Loucy (cell line): ENCODE results near the gene KPNA6.

Experiments used
- H2AFZ ChIP-seq: fragments of 200-600 bp; sonication (generic); 2 replicates; pipeline ENCODE4 v1.6.0; 2016; ENCODE audit warnings: antibody characterized with exemption, mild to moderate bottlenecking, low read length, moderate library complexity
- H3F3A ChIP-seq: fragments of 200-600 bp; 2 replicates; pipeline ENCODE4 v1.6.0; 2016; ENCODE audit warnings: antibody characterized with exemption, low read depth, mild to moderate bottlenecking
- H3K27me3 ChIP-seq: fragments of 200-600 bp; sonication (generic); 2 replicates; pipeline ENCODE4 v1.6.1; 2014; ENCODE audit warnings: low read length, mild to moderate bottlenecking; ENCODE audit not compliant: insufficient read depth, poor library complexity, severe bottlenecking
- H3K36me3 ChIP-seq: fragments of 200-600 bp; sonication (generic); 2 replicates; pipeline ENCODE4 v1.6.1; 2016; ENCODE audit warnings: low read length; ENCODE audit not compliant: insufficient read depth
- H3K4me1 ChIP-seq: fragments of 200-600 bp; sonication (generic); 2 replicates; pipeline ENCODE4 v1.5.1; 2014; ENCODE audit warnings: low read length, mild to moderate bottlenecking; ENCODE audit not compliant: insufficient read depth, poor library complexity, severe bottlenecking
- H3K4me2 ChIP-seq: fragments of 200-600 bp; sonication (generic); 2 replicates; pipeline ENCODE4 v1.6.0; 2014; ENCODE audit warnings: antibody characterized with exemption, low read length, low read depth, mild to moderate bottlenecking; ENCODE audit not compliant: poor library complexity, severe bottlenecking
- H3K4me3 ChIP-seq: fragments of 200-600 bp; sonication (generic); 2 replicates; pipeline ENCODE4 v1.5.1; 2014; ENCODE audit warnings: low read length, mild to moderate bottlenecking, mixed read lengths; ENCODE audit not compliant: poor library complexity, severe bottlenecking
- H3K79me2 ChIP-seq: fragments of 200-600 bp; sonication (generic); 2 replicates; pipeline ENCODE4 v1.6.1; 2014; ENCODE audit warnings: low read length; ENCODE audit not compliant: insufficient read depth
- H3K9ac ChIP-seq: fragments of 200-600 bp; sonication (generic); 2 replicates; pipeline ENCODE4 v1.6.0; 2014; ENCODE audit warnings: mild to moderate bottlenecking, low read depth, low read length, moderate library complexity; ENCODE audit not compliant: poor library complexity, severe bottlenecking
- H3K9me2 ChIP-seq: fragments of 200-600 bp; sonication (generic); replicated peaks from 2 replicates; pipeline ENCODE4 v1.6.1; 2016; ENCODE audit warnings: low read depth, low read length, mixed read lengths
- H3K9me3 ChIP-seq: fragments of 200-600 bp; sonication (generic); 2 replicates; pipeline ENCODE4 v1.6.1; 2014; ENCODE audit warnings: mild to moderate bottlenecking, antibody characterized with exemption, low read length, low read depth; ENCODE audit not compliant: insufficient read depth
- H4K20me1 ChIP-seq: fragments of 200-600 bp; sonication (generic); 2 replicates; pipeline ENCODE4 v1.6.0; 2014; ENCODE audit warnings: antibody characterized with exemption, low read length, mild to moderate bottlenecking; ENCODE audit not compliant: insufficient read depth, poor library complexity, severe bottlenecking
- EZH2phosphoT487 ChIP-seq: fragments of 200-600 bp; IDR thresholded peaks from 2 replicates; pipeline ENCODE4 v1.6.1; 2018; ENCODE audit warnings: antibody characterized with exemption, mild to moderate bottlenecking, moderate library complexity, borderline replicate concordance
- TF ChIP-seq, protein P1 (sequence below): fragments of 200-600 bp; sonication (generic); conservative IDR thresholded peaks from 2 replicates; pipeline ENCODE4 v1.5.1; 2014; ENCODE audit warnings: mild to moderate bottlenecking, antibody characterized with exemption, low read length

Gene KPNA6

GRCh38 chr1:32094746-32095521, 12.9 kb upstream of the KPNA6 start:
- Histone ChIP-seq H3F3A (no peaks in the 10 kb centered on the region), H3K9ac (no peak overlapping the region), H3K4me2 (no peak overlapping the region), H3K9me3 (no peaks in the 10 kb centered on the region), H3K4me3 (no peak overlapping the region), H3K36me3 (peaks cover 55% of the 10 kb centered on the region; the same call in 1 of the 2 replicates), H3K27me3 (no peaks in the 10 kb centered on the region), H3K9me2 (no peaks in the 10 kb centered on the region), H3K79me2 (no peaks in the 10 kb centered on the region), H4K20me1 (no peaks in the 10 kb centered on the region), H2AFZ (no peak overlapping the region), H3K4me1 (no peaks in the 10 kb centered on the region)
- TF ChIP-seq EZH2phosphoT487, result no peak
- TF ChIP-seq, protein P1, sequence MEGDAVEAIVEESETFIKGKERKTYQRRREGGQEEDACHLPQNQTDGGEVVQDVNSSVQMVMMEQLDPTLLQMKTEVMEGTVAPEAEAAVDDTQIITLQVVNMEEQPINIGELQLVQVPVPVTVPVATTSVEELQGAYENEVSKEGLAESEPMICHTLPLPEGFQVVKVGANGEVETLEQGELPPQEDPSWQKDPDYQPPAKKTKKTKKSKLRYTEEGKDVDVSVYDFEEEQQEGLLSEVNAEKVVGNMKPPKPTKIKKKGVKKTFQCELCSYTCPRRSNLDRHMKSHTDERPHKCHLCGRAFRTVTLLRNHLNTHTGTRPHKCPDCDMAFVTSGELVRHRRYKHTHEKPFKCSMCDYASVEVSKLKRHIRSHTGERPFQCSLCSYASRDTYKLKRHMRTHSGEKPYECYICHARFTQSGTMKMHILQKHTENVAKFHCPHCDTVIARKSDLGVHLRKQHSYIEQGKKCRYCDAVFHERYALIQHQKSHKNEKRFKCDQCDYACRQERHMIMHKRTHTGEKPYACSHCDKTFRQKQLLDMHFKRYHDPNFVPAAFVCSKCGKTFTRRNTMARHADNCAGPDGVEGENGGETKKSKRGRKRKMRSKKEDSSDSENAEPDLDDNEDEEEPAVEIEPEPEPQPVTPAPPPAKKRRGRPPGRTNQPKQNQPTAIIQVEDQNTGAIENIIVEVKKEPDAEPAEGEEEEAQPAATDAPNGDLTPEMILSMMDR, result no peak

DNA sequence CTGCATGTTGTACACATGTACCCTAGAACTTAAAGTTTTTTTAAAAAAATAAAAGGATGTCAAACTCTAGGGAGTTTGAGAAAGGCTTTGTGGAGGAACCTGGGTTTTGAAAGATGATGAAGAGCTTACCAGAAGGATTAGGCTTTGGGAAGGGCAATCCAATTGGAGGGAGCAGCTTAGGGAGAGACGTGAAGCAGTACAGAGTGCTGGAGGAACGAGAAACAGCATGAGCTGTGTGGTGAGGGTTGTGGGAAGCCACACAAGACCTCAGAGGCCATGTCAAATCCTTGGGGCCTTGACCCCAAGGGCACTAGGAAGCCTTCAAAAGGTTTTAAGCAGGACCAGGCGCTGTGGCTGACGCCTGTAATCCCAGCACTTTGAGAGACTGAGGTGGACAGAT, 8.4 kb upstream of the KPNA6 start:
- no peaks in the 10 kb centered on the region for H4K20me1 ChIP-seq

GRCh38 chr1:32100359-32100758, 7.5 kb upstream of the KPNA6 start:
- no peak overlapping the region for H3K4me2 ChIP-seq
- H3F3A ChIP-seq, result no peaks in the 10 kb centered on the region
- no peak overlapping the region for H3K4me3 ChIP-seq
- no peak overlapping the region for H3K9ac ChIP-seq
- no peaks in the 10 kb centered on the region for H3K27me3 ChIP-seq
- H3K9me3 ChIP-seq, result no peaks in the 10 kb centered on the region
- peaks cover 54% of the 10 kb centered on the region; the same call in 1 of the 2 replicates for H3K36me3 ChIP-seq
- H3K9me2 ChIP-seq, result no peaks in the 10 kb centered on the region
- H4K20me1 ChIP-seq, result no peaks in the 10 kb centered on the region
- H3K4me1 ChIP-seq, result no peaks in the 10 kb centered on the region
- no peaks in the 10 kb centered on the region for H3K79me2 ChIP-seq
- no peak overlapping the region for H2AFZ ChIP-seq
- TF ChIP-seq, protein P1, result no peak
- TF ChIP-seq EZH2phosphoT487, result no peak

More for the DNA sequence above, 8.4 kb upstream of the KPNA6 start:
- Histone ChIP-seq H3K4me2 (no peak overlapping the region), H3K79me2 (no peaks in the 10 kb centered on the region), H3F3A (no peaks in the 10 kb centered on the region), H3K4me3 (no peak overlapping the region), H3K27me3 (no peaks in the 10 kb centered on the region), H3K9ac (no peak overlapping the region), H3K36me3 (peaks cover 63% of the 10 kb centered on the region; the same call in 1 of the 2 replicates), H3K9me2 (no peaks in the 10 kb centered on the region), H3K4me1 (no peaks in the 10 kb centered on the region), H3K9me3 (no peaks in the 10 kb centered on the region), H2AFZ (no peak overlapping the region)
- TF ChIP-seq EZH2phosphoT487, result no peak
- TF ChIP-seq, protein P1, result no peak
